GM21381 (cell line): ENCODE results near the gene SLC36A2.
"Not testable (repeated sequence)": the region's sequence is repeated elsewhere in the genome, so short reads cannot be mapped to it uniquely, and the experiment has no call there.

ENCODE experiments used
- ATAC-seq: cut with Tn5 transposase; IDR thresholded peaks from one replicate; pipeline ENCODE4 v1.9.1; 2021; ENCODE audit warnings: mild to moderate bottlenecking, moderate library complexity; ENCODE audit not compliant: unreplicated experiment

The SLC36A2 gene

DNA sequence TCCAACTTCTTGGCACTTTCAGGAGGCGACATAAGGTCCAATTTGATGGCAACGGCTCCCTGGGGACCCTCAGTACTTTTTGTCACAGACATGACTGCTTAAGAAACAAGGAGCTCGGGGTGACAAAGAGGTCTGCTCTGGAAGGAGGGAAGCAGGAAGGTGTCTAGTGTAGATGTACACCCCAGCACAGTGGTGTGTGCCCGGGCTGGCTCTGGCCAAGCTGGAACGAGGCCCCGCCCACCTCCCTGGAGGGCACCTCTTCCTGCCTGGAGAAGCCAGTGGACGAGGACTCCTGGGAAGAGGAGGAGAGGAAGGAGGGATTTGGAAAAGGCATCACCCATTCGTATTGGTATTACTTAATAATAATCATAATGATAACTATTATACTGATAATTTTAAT, at the start of gene SLC36A2:
Gene SLC36A2 (minus strand): TSS at position 191 of the 400 bp plus-strand sequence. CDS start 99 bp downstream, at position 92.
- no peak for ATAC-seq

DNA sequence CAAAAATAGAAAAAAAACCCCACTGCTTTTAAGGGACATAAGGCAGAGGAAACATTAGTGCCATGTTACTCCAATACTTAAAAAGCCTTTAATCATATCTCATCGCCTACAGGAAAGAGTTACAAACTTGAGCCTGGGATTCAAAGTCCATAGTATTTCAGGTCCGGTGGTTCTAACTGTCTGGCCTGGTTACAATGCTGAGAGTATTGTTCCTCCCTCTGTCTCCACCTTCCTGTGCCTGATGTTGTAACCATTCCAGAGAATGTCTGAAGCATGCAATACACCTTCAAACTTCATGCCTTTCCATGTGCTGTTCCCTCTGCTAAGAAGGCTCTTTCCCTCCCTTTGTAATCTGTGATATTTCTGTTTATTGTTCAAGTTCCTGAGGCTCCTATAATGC, 41.6 kb upstream of the SLC36A2 start:
- ATAC-seq, result no peak

DNA sequence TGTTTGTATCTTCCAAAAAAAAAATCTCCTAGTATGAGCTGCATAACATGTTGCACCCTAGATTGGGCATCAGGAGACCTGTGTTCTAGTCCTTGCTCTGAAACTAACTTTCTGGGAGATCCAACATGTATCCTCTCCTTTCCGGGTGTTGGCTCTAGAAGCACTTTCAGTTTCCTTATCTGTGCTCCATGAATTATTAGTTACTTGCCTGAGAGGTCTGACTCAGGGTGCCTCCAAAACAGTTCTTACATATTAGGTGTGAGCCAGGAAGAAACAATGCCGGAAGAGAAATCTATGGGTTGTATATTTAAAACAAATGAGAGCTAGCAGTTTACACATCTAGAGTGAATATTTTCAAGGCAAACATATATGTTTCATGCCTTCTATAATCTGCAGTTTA, 36.7 kb upstream of the SLC36A2 start:
- no peak for ATAC-seq

DNA sequence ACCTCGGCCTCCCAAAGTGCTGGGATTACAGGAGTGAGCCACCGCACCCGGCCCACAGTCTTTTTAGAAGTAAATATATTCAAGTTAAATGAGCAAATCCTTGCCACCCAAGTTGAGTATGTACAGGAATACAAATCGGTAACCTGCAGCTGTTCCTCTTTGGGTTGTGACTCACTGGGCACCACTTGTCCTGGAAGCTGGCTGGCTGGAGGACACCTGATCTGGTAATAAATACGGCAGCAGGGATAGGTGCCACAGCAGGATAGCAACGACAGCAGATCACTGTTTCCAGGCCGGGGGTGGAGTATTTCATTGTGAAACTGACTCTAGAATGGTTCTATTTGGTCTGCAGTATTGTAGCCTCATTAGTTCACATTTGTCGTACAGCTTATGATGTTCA, 35.7 kb upstream of the SLC36A2 start:
- ATAC-seq, result no peak

DNA sequence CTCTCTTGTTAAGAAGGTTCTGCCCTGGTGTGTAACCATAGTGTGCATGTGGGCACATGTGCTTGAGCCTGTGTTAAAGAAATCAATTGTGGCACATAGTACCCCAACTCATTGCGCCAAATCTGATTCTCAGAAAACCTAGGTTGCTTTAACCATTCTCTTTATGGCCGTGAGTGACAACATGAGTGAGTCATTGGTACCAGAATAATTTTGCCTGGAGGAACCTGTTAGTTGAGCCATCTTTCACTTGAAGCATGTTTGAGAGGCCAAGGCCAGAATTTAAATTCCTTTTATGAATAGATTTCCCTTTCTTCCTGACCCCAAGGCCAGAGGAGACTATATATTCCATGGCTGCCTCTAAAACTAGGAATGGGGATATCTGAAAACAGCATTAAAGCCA, 35.2 kb upstream of the SLC36A2 start:
- ATAC-seq, result no peak

DNA sequence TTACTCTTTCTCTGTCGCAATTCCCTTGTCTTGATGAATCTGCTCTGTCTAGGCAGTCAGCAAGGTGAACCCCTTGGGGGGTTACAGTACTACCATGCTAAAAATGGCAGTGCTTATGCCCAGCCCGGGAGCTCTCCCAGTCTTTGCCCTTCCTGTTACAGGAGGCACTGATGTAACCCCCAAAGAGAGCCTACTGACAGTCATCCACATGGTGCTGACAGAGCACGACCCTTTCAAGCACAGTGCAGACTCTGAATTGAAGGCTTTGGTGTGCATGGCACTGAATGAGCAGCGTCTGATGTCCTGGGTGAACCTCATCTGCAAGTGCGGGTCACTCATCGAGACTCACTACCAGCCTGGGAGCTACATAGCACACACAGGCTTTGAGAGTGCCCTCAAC, 34.5 kb upstream of the SLC36A2 start:
- no peak for ATAC-seq

DNA sequence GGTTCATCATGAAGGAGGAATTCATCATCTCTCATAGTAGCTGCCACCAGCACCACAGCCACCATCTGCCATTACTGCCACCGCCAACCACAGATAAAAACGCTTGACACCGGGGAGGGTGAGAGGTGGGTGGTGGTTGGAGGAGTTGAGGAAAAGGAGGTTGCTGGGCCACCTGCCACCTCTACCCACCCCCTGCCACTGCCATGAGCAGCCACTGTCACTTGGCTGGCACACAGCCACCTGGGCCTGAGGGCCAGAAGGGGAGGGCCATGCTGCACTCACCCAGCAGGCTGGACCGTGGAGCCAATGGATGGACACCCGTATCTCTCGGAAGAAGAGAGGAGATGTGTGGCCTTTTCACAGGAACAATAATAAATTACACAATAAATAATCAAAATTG, 31.3 kb upstream of the SLC36A2 start:
- no peak for ATAC-seq

DNA sequence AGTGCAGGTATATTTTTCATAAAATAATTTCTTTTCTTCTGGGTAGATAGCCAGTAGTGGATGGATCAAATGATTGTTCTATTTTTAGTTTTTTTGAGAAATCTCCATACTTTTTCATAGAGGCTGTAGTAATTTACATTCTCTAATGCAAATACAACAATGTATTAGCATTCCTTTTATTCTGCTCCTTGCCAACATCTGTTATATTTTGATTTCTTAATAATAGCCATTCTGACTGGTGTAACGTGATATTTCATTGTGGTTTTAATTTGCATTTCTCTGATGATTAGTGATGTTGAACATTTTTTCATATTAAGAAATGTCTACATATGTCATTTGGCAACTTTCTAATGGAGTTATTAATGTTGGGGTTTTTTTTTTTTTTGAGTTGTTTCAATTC, 27.2 kb upstream of the SLC36A2 start:
- ATAC-seq, result no peak

DNA sequence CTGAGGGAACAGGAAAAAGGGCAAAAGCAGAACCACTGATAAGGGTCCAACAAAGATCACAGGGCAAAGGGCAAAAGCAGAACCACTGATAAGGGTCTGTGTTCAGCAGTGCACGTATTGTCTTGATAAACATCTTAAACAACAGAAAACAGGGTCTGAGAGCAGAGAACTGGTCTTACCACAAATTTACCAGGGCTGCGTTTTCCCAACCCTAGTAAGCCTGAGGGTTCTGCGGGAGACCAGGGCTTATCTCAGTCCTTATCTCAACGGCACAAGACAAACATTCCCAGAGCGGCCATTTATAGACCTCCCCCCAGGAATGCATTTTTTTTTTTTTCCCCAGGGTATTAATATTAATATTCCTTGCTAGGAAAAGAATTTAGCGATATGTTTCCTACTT, 19.7 kb upstream of the SLC36A2 start:
- not testable (repeated sequence) for ATAC-seq

DNA sequence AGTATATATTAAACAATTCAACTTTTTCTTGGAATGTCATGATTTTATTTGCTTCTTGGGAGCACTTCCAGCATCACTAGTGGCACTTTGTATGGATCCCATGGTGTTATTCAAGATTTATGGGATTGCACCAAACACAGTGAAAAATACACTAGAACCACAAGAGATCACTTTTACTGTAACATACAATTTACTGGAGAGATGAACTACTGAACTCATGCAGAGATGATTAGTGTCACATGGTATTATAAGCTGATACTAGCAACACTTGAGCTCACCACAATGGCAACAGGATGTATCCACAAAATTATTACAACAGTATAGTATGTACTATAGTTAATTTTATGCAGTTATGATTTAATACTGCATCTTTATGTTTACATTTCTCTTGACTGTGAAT, 16.3 kb upstream of the SLC36A2 start:
- no peak for ATAC-seq

DNA sequence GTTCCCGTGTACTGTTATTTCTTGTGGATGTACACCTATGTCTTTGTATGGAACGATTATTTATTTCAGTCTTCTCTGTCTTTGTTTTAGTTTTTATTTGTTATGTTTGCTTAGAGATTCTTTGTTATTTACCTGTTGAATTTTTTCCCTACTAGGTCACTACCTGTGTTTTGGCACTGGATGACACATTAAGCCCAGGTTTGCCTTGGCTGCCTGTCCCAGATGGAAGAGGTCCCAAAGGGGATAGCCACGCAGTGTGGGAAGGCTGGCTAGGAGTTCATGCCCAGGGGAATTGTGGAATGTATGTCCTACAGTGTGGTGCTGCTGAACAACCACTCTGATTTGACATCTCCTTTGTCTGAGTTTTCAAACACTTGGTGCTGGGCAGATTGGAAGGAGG, 15.6 kb upstream of the SLC36A2 start:
- ATAC-seq, result no peak

DNA sequence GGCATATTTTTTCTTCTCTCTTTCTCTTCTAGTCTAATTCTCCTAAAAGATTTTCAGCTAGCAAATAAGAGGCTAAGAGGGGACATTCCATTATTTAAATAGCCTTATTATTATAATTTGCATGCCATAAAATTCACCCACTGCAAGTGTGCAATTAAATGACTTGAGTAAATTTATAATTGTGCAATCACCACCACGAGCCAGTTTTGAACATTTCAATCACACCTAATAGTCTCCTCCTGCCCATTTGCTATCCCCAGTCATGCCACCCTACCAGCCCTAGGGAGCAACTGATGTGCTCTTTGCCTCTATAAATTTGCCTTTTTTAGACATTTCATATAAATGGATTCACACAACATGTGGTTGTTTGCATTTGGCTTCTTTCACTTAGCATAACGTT, 12.0 kb upstream of the SLC36A2 start:
- no peak for ATAC-seq

DNA sequence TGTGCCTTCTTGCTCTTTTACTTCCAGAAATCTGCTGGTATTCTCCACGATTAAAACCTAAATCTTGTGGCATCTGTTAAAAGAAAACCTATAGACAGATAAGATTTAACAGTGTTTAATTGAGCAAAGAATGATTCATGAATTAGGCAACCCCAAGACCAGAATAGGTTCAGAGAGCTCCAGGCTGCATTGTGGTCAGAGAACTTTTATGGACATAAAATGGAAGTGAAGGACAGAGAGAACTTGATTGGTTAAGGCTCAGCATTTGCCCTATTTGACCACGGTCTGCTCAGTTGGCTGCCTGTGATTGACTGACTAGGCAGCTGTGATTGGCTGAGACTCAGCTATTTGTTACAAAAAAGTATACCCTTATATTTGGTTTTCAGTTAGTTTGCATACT, 10.4 kb upstream of the SLC36A2 start:
- ATAC-seq, result no peak

DNA sequence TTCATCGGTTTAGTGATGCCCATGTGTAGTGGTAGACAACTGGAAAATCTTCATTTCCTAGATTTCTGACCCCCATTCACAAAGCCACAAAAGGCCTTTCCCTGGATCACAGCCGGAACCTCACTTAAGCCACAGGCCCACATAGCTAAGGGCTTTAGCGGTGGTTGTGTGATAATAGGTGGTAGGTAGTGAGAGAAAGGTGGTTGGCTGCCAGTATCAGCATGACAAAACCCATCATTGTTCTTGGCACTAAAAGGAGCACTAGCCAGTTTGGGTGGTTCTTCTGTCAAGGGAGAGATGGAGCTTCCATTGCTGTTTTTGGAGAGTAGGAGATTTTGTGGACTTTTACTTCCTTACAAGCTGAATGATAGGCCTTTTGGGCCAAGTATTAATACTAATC, 9.7 kb upstream of the SLC36A2 start:
- no peak for ATAC-seq

DNA sequence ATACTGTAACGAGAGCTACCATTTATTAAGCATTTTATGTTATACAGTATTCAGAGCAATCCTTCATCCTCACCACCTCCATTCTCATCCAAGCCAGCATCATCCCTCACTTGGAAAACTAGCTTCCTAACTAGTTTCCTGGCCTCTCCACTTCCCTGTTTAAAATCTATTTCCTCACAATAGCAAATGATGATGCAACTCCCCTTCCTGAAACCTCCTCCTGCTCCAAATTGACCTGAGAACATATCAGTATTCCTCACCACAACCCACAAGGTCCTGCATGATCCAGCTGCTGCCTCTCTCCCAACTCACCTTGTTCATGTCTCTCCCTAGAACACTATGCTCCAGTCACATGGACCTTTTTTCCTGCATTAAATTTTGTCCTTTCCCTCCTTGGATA, 4.3 kb upstream of the SLC36A2 start:
- ATAC-seq, result no peak

DNA sequence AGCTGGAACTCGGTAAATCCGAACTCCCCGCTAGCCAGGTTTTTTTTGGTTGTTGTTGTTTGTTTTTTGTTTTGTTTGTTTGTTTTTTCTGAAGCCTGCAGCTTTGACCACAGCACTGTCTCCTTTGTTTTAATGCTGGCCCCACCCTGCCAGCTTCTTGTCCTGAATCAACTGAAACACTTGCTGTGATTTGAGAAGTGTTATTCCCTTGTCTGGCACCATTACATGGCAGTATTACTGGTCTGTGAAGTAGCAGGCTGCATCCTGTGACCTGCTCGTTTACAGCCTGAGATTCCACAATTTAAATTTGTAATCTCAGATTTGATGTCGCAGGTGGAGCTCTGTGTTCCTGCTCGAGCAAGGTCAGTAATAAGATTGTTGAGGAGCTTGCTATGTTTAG, 1.4 kb upstream of the SLC36A2 start:
- ATAC-seq, result no peak

DNA sequence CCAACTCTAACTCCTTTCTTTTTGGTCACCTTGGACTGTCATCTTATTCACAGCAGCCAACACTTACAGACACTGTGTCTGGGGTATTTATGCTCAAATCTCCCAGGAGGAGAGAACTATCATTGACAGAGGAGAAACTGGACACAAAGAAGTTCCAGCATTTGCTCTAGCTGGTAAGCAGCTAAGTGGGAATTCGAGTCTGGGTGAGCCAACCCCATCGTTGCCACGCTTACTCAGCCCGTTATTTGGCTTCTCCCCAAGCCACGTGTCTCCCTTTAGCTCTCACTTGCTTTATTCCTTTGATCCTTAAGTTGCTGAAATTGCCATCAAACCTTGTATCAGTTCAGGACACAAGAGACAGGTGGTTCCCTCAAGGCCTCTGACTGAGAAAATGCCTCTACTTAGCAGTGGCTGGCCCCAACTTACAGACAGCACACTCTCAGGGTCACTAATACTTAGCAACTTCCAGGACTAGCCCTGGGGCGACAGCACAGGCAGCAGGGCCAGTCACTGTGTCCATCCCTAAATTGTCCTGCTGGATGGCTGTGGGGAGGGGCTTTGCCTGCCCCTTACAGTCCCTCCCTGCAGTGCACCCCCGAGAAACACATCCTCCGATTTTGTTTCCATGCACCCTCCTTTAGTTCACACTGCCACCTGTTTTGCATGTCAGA, 1.4 kb downstream of the SLC36A2 start:
- no peak for ATAC-seq

DNA sequence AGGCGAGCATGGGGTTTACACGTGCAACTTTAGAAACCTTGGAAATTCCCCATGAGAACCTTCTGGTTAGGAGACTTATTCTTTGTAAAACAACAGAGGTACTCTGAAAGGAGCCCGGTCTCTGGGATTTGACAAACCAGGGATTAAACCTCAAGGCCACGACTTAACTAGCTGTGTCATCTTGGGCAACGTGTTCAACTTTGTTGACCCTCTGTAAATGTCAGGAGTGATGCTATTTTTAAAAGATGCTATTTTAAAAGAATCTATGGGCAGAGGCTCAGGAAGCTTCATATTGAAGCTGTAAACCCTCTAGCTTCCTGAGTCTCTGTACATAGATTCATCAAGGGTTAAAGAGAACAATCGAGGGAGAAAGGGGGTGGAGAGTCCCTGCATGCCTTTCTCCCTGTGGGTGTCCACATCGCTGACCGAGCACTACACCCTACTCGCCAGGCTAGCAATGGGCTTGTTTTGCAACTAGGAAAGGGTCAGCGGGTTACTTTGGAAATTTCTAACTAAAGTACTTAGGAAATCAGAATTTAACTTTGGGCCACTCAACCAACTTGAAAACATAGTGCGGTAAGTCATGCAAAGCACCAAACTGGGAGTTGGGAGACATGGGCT, 2.1 kb downstream of the SLC36A2 start:
- ATAC-seq, result no peak

DNA sequence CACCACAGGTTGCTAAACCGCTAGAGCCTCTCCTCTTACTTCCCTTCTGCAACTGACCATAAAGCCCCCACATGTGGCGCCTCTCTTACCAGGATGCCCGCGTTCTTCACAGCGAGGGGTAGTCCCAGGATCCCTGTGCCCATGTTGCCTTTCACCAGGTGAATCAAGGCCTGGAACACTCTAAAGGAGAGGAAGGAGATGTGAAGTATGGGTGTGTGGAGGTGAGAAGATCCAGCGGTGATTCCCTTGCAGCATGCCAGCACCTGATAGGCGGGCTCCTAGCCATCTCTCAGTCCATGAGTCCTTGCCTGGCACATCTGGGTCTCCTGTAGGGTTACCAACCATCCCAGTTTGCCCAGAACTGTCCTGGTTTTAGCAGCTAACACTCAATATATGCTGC, 3.3 kb downstream of the SLC36A2 start:
- ATAC-seq, result no peak

DNA sequence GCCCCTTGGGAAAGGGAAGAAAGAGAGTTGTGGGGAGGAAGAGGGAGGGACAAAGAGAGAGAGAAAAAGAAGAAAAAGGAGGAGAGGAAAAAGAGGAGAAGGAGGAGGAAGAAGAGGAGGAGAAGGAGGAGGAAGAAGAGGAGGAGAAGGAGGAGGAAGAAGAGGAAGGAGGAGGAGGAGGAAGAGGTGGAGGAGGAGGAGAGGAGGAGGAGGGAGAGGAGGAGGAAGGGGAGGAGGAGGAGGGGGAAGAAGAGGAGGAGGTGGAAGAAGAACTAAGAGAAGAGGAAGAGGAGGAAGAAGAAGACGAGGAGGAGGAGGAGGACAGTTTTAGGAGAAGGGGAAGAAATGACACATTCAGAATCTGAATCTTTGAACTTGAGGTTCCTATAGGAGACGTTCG, 7.4 kb downstream of the SLC36A2 start:
- ATAC-seq, result no peak

DNA sequence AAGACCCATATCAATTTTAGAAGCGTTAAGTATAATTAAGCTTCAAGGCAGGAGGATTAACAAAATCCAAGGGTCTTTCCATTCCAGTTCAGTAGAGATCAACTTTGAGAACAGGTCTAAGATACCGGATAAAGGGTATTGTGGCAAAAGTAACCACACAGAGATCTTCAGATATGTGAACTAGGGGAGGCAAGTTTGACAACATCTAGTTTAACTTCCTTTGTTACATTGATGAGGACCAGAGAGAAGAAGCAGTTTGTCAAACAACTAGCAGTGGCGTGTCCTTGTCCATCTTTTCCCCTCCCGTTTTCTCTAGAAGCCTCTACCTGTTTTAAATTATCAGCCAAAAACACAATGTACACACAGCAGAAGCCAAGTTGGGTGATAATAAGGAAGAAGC, 8.6 kb downstream of the SLC36A2 start:
- ATAC-seq, result no peak

DNA sequence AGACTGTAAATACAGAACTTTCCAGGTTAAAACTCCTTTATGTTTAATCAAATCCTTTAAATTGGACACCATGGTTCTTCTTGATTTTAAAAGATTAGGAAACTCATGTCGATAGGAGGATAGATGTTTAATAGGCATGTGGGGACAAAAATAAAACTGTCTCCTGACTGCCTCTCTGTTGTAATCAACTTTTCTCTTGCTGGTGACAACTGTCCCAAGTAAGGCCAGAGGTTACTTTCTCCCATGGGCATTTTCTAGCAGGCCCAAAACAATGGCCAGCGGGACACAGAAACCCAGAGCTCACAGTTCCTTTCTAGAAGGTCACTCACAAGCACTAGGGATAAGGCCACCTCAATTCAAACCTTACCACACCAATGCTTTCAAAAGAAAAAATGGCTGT, 14.5 kb downstream of the SLC36A2 start:
- ATAC-seq, result no peak

DNA sequence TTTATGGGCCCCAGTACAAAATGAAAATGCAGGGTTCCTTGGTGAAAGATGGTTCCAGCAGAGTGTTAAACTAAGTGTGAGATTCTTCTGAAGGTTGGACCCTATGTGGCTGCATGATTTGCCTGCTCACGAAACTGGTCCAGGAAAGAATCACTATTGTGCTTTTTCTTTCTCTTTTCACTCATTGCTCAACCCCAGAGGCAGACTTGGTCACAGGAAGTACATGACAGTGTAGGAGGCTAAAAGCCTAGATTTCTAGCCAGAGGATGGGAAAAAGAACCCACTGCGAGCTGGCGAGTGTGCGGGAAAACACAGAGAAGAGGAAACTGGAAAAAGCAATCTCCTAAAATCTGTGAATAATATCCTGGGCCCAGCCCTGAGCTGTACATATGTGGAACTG, 18.6 kb downstream of the SLC36A2 start:
- ATAC-seq, result no peak
